HepG2 (cell line): ENCODE measurements around the gene PPIL6. TPM values are rescaled to one million over a fixed set of nuclear protein-coding genes. Genes with fewer than 3 reads are reported as not detected.

Experiments used
- ELF4 ChIP-seq: sonication (generic); formaldehyde crosslinking; IDR thresholded peaks from 2 replicates; pipeline ENCODE4 v1.5.0; 2020; ENCODE audit warnings: missing genetic modification reagents, mild to moderate bottlenecking, moderate library complexity, borderline replicate concordance
- FOXO1 ChIP-seq: sonication (generic); formaldehyde crosslinking; IDR thresholded peaks from 2 replicates; pipeline ENCODE4 v1.4.0; 2020; ENCODE audit warnings: missing genetic modification reagents
- GABPB1 ChIP-seq: IDR thresholded peaks from 2 replicates; pipeline ENCODE4 v1.6.1; 2016; ENCODE audit warnings: mild to moderate bottlenecking, missing genetic modification reagents, moderate library complexity, missing compliant biosample characterization
- HDAC1 ChIP-seq: sonication (generic); formaldehyde crosslinking; IDR thresholded peaks from 2 replicates; pipeline ENCODE4 v1.5.1; 2020; ENCODE audit warnings: mild to moderate bottlenecking, missing genetic modification reagents
- HNF4A ChIP-seq: sonication (generic); formaldehyde crosslinking; IDR thresholded peaks from 2 replicates; pipeline ENCODE4 v1.4.0; 2020; ENCODE audit warnings: missing genetic modification reagents
- IKZF4 ChIP-seq: sonication (generic); formaldehyde crosslinking; IDR thresholded peaks from 2 replicates; pipeline ENCODE4 v1.5.1; 2020; ENCODE audit warnings: borderline replicate concordance, mild to moderate bottlenecking, low read depth, missing genetic modification reagents; ENCODE audit errors: not compliant biosample characterization
- PBX2 ChIP-seq: IDR thresholded peaks from 2 replicates; pipeline ENCODE4 v1.6.1; 2016; ENCODE audit warnings: control low read depth
- RBM22 ChIP-seq: fragments of 200-400 bp; formaldehyde crosslinking; optimal IDR thresholded peaks from 2 replicates; pipeline ENCODE3; 2017; ENCODE audit warnings: mild to moderate bottlenecking, low read length, moderate library complexity
- REXO4 ChIP-seq: sonication (generic); formaldehyde crosslinking; IDR thresholded peaks from 2 replicates; pipeline ENCODE4 v1.8.0; 2022; ENCODE audit warnings: missing genetic modification reagents, mild to moderate bottlenecking, borderline replicate concordance
- SP1 ChIP-seq, 2 experiments: fragments of 450-650 bp in 1 of 2; sonication (generic) in 1 of 2; formaldehyde crosslinking in 1 of 2; IDR thresholded peaks; 2 replicates each; pipeline versions ENCODE4 v1.4.0 to v1.6.1; 2016 to 2020; ENCODE audit warnings: missing genetic modification reagents in 1 of 2
- SP2 ChIP-seq: sonication (generic); formaldehyde crosslinking; IDR thresholded peaks from 2 replicates; pipeline ENCODE4 v1.5.1; 2020; ENCODE audit warnings: mild to moderate bottlenecking, missing genetic modification reagents
- XRCC5 ChIP-seq: fragments of 200-400 bp; formaldehyde crosslinking; optimal IDR thresholded peaks from 2 replicates; pipeline ENCODE3; 2017; ENCODE audit warnings: mild to moderate bottlenecking, low read length
- ZFP36L1 ChIP-seq: sonication (generic); formaldehyde crosslinking; IDR thresholded peaks from 2 replicates; pipeline ENCODE4 v1.8.0; 2022; ENCODE audit warnings: mild to moderate bottlenecking, missing genetic modification reagents, moderate library complexity
- ZNF678 ChIP-seq: sonication (generic); formaldehyde crosslinking; IDR thresholded peaks from 2 replicates; pipeline ENCODE4 v1.4.0; 2020; ENCODE audit warnings: mild to moderate bottlenecking, missing genetic modification reagents
- polyA plus RNA-seq, 8 experiments: library from polyadenylated mRNA; depleted of rRNA in 3 of 8; stranded (reverse) in 7 of 8; unstranded in 1 of 8; fragments of >200 nt; fragmentation: Illumina TruSeq in 4 of 8; extraction: Trizol in 4 of 8; gene quantifications; 2 replicates each; pipeline versions ENCODE4 v1.2.1 to v1.2.3, GENCODE V29; 2011 to 2016; ENCODE audit warnings: low read depth in 4 of 8, missing spikeins in 1 of 8, mixed read lengths in 1 of 8; ENCODE audit not compliant: insufficient read depth in 1 of 8
- total RNA-seq, 5 experiments: library from RNA; depleted of rRNA; stranded (reverse); fragments of >200 nt; fragmentation: Illumina TruSeq; extraction: Trizol; gene quantifications; 2 replicates each; pipeline ENCODE4 v1.2.3, GENCODE V29; 2016; ENCODE audit warnings: low read depth in 1 of 5
- TF ChIP-seq, protein P1 (sequence below): sonication (generic); formaldehyde crosslinking; IDR thresholded peaks from 2 replicates; pipeline ENCODE4 v1.4.0; 2020; ENCODE audit warnings: low read depth, missing genetic modification reagents
- TF ChIP-seq, protein P2 (sequence below): sonication (generic); formaldehyde crosslinking; IDR thresholded peaks from 2 replicates; pipeline ENCODE4 v1.5.0; 2020; ENCODE audit warnings: mild to moderate bottlenecking, missing genetic modification reagents, borderline replicate concordance
- TF ChIP-seq, protein P3 (sequence below): sonication (generic); formaldehyde crosslinking; conservative IDR thresholded peaks from 2 replicates; pipeline ENCODE4 v1.8.0; 2022; ENCODE audit warnings: mild to moderate bottlenecking, moderate library complexity, missing genetic modification reagents

Gene PPIL6
- total and polyA plus RNA-seq, 2 of the 13 experiments (the other 11 are each of a cell fraction or from before 2014, with no cell fraction given): 0.22 to 0.46 TPM

DNA sequence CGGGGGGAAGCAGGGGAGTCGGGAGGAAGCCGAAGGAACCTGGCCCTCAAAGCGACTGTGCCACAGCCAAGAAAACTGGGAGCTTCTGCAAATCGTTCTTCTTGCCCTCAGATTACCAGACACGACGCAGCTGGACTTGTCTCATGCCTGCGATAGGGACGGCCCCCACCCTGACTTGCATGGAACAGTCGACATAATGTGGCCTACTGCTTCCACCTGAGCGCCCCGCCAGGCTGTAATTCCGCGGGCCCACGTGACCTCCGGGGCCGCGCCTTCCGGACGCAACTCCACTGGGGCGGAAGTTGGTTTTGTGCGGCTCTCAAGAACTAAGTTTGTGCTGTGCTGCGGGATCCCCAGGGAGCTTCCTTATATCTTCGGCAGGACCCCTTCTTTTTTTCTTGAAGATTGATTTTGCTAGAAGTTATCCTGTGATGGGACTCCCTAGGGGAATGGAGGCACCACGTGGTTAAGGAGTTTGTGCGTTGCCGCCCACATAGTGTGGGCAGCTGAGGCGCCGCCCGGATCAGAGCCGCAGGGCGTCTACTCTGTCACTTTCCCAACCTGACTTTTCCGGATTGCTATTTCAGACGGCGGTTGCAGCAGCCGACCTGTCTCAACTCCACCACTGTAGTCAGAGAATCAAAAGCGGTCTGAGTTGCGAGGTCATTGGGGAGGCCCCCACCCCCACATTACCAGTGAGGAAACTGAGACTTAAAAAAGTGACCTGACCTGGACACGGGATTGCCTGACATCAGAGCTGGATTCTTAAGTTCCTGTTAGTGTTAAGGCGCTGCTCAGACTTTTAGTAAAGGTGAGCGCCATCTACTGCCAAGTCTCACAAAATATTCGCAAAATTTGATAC is 57.6 kb downstream of the PPIL6 start (continued):
- TF ChIP-seq, protein P1, sequence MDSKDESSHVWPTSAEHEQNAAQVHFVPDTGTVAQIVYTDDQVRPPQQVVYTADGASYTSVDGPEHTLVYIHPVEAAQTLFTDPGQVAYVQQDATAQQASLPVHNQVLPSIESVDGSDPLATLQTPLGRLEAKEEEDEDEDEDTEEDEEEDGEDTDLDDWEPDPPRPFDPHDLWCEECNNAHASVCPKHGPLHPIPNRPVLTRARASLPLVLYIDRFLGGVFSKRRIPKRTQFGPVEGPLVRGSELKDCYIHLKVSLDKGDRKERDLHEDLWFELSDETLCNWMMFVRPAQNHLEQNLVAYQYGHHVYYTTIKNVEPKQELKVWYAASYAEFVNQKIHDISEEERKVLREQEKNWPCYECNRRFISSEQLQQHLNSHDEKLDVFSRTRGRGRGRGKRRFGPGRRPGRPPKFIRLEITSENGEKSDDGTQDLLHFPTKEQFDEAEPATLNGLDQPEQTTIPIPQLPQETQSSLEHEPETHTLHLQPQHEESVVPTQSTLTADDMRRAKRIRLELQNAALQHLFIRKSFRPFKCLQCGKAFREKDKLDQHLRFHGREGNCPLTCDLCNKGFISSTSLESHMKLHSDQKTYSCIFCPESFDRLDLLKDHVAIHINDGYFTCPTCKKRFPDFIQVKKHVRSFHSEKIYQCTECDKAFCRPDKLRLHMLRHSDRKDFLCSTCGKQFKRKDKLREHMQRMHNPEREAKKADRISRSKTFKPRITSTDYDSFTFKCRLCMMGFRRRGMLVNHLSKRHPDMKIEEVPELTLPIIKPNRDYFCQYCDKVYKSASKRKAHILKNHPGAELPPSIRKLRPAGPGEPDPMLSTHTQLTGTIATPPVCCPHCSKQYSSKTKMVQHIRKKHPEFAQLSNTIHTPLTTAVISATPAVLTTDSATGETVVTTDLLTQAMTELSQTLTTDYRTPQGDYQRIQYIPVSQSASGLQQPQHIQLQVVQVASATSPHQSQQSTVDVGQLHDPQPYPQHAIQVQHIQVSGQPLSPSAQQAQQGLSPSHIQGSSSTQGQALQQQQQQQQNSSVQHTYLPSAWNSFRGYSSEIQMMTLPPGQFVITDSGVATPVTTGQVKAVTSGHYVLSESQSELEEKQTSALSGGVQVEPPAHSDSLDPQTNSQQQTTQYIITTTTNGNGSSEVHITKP: peak; percentile 99
- TF ChIP-seq FOXO1 (CRISPR knock-in tag) (peak; percentile 0; the same call in 1 of the 2 replicates), HDAC1 (peak; percentile 58; the same call in 1 of the 2 replicates), REXO4 (no peak), SP1 (IDR thresholded peaks at IDR 0.05) (no peak), SP1 (CRISPR knock-in tag; IDR thresholded peaks at IDR 0.05) (0 out of 2 replicates have a peak, but pooled peaks have one; percentile 2), ZNF678 (CRISPR knock-in tag) (no peak), ELF4 (CRISPR knock-in tag) (peak; percentile 83; the same call in 1 of the 2 replicates), IKZF4 (peak; percentile 8), ZFP36L1 (CRISPR knock-in tag) (no peak; the same call in none of the 2 replicates), RBM22 (no peak), PBX2 (CRISPR knock-in tag) (no peak), GABPB1 (CRISPR knock-in tag) (peak; percentile 86), SP2 (peak; percentile 62), XRCC5 (no peak), HNF4A (CRISPR knock-in tag) (0 out of 2 replicates have a peak, but pooled peaks have one; percentile 1)
- TF ChIP-seq, protein P2, sequence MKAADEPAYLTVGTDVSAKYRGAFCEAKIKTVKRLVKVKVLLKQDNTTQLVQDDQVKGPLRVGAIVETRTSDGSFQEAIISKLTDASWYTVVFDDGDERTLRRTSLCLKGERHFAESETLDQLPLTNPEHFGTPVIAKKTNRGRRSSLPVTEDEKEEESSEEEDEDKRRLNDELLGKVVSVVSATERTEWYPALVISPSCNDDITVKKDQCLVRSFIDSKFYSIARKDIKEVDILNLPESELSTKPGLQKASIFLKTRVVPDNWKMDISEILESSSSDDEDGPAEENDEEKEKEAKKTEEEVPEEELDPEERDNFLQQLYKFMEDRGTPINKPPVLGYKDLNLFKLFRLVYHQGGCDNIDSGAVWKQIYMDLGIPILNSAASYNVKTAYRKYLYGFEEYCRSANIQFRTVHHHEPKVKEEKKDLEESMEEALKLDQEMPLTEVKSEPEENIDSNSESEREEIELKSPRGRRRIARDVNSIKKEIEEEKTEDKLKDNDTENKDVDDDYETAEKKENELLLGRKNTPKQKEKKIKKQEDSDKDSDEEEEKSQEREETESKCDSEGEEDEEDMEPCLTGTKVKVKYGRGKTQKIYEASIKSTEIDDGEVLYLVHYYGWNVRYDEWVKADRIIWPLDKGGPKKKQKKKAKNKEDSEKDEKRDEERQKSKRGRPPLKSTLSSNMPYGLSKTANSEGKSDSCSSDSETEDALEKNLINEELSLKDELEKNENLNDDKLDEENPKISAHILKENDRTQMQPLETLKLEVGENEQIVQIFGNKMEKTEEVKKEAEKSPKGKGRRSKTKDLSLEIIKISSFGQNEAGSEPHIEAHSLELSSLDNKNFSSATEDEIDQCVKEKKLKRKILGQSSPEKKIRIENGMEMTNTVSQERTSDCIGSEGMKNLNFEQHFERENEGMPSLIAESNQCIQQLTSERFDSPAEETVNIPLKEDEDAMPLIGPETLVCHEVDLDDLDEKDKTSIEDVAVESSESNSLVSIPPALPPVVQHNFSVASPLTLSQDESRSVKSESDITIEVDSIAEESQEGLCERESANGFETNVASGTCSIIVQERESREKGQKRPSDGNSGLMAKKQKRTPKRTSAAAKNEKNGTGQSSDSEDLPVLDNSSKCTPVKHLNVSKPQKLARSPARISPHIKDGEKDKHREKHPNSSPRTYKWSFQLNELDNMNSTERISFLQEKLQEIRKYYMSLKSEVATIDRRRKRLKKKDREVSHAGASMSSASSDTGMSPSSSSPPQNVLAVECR (CRISPR knock-in tag): peak; percentile 88; the same call in 1 of the 2 replicates
- TF ChIP-seq, protein P3, sequence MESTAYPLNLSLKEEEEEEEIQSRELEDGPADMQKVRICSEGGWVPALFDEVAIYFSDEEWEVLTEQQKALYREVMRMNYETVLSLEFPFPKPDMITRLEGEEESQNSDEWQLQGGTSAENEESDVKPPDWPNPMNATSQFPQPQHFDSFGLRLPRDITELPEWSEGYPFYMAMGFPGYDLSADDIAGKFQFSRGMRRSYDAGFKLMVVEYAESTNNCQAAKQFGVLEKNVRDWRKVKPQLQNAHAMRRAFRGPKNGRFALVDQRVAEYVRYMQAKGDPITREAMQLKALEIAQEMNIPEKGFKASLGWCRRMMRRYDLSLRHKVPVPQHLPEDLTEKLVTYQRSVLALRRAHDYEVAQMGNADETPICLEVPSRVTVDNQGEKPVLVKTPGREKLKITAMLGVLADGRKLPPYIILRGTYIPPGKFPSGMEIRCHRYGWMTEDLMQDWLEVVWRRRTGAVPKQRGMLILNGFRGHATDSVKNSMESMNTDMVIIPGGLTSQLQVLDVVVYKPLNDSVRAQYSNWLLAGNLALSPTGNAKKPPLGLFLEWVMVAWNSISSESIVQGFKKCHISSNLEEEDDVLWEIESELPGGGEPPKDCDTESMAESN: no peak
